ENCODE data around the gene MTPN.

- TF ChIP-seq CTCF (IDR thresholded peaks at IDR 0.05) = no peak
- no peak for TF ChIP-seq EP300 (IDR thresholded peaks at IDR 0.05)
Observed at GRCh38 chr7:135979471-135980011, 2.4 kb upstream of the MTPN start.

Measured in ovary (tissue), 3 donors.